Stimulated activated CD4-positive, alpha-beta T cell treated with anti-CD3 and anti-CD28 coated beads, Interleukin-4, amount 100 ng/mL, for 24 hours (primary cell): ENCODE measurements around the gene MLEC.
"Not testable (repeated sequence)": the region's sequence is repeated elsewhere in the genome, so short reads cannot be mapped to it uniquely, and the experiment has no call there.

Source experiments
- DNase-seq: peaks from one replicate; pipeline ENCODE4 v3.0.0-alpha.2; 2020

Gene MLEC

DNA sequence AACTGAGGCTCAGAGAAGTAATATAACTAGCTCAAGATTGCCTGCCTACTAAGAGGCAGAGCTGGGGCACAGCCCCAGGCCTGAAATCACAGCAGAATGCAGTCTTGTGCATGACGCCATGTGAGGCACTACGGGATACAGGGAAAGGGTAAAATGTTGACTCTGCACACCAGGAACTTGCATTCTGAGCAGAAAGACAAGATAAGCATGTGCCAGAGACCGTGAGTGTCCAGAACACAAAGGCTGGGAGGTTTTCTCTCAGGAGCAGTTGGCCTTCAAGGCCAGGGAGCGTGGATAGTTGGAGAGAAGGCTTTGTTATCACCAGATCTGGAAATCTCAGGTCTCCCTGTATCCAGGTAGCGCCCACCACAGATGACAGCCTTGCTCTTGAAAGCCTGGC lies 23.2 kb upstream of the MLEC start:
- no peak for DNase-seq

DNA sequence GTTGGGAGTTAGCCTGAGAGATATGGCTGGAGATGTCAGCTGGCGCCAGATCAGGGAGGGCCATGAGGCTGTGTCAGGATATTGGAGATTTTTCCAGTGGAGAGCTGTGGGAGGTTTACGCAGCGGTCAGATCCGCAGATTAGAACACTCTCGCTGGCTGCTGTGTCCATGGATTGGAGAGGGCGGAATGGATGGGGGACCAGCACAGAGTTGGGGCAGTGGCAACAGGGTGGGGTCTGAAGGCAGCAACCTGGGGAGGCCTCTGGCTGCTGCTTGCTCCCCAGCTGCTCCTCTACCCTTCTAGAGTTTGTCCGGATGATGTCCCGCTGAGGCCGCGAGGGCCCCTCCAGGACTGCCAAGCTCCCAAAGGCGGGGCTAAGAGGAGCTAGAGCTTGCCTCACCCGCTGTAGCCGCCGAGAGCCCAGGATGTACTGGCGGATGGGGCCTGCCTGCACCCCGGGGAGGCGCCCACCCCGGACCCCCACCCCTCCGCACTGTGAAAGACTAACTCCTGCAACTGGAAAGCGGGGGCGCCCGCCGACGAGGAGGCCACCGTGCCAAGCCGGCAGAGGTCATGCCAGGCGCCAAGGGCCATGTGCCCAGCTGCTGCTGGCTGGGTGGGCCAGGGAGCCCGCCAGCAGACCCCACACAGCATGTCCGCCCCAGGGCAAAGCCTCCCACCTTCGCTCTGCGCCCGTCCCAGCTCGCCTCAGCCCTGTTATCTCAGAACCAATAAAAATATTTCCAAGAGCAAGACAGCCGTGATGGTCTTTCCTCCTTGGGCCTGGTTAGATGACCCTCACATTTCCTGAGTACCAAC lies 20.2 kb upstream of the MLEC start:
- DNase-seq = no peak

DNA sequence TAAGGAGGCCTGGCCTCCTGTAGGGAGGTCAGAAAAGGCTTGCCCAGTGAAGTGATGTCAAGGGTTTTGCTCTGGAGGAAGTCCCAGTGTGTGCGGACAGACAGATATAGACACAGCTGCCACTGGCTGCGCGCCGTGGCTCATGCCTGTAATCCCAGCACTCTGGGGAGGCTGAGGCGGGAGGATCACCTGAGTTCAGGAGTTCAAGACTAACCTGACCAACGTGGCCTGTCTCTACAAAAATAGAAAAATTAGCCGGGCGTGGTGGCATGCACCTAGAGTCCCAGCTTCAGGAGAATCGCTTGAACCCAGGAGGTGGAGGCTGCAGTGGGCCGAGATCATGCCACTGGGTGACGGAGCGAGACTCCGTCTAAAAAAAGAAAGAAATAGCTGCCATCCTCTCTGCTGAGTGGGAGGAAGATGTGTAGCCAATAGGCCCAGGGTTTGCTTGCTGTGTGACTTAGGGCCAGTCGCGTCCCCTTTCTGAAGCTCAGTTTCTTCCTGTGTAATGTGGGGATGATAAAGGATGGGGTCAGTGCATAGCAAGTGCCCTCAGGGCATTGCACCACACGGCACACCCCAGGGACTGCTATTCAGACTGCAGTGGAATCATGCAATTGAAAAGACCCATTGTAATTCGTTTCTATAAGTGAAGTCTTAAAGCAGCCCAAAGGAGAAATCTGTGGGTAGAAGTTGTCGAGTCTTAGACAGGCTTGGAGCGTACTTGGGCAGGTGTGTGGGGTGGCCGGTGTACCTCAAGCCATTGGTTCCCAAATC lies 18.7 kb upstream of the MLEC start:
- DNase-seq = no peak

DNA sequence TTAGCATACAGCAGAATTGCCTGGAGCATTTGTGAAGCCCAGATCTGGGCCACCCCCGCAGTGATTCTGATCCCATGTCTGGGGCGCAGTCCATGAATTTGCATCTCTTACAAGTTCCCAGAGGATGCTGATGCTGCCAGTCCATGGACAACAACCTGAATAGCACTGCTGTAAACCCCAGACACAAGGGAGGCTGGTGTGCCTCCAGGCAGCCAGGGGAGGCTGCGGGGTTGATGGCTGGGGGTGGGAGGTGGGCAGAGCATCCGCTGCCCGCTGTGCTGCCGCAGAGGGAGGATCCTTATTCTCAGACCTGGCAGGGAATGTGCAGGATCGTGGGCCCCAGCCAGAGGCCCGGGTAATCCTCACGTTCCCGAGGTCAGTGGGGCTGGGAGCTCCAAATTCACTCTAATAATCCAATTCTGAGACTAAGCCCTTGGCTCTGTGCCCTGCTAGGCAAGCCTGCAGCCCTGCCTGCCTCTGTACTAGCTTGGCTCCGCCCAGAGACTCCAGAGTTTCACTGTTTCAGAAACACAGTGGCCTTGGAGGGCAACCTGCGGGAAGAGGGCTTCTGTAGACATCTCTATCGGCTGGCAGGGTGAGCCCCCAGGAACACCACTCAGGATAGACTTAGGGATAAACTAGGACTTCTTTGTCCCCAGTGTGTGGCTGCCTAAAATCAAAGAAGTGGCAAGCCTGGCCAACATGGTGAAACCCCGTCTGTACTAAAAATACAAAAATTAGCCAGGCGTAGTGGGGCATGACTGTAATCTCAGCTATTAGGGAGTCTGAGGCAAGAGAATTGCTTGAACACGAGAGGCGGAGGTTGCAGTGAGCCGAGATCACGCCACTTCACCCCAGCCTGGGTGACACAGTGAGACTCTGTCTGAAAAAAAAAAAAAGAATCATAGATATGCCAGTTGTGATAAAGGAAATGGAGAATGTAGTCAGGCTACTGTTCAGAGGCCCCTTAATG lies 17.8 kb upstream of the MLEC start:
- DNase-seq = no peak

DNA sequence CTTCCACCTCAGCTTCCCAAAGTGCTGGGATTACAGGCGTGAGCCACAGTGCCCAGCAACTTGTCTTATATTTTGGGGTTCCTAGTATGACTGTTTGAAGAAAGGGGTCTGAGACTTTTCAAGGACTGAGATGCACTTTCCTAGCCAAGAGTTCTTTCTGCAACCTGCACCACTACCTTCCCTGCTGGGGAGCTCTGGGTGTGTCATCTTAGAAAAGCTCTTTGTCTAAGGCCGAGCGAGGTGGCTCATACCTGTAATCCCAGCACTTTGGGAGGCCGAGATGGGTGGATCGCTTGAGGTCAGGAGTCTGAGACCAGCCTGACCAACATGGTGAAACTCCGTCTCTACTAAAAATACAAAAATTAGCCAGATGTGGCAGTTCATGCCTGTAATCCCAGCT lies 16.7 kb upstream of the MLEC start:
- DNase-seq = not testable (repeated sequence)

- no peak for DNase-seq
Measured at GRCh38 chr12:120670667-120671066, 16.3 kb upstream of the MLEC start.

DNA sequence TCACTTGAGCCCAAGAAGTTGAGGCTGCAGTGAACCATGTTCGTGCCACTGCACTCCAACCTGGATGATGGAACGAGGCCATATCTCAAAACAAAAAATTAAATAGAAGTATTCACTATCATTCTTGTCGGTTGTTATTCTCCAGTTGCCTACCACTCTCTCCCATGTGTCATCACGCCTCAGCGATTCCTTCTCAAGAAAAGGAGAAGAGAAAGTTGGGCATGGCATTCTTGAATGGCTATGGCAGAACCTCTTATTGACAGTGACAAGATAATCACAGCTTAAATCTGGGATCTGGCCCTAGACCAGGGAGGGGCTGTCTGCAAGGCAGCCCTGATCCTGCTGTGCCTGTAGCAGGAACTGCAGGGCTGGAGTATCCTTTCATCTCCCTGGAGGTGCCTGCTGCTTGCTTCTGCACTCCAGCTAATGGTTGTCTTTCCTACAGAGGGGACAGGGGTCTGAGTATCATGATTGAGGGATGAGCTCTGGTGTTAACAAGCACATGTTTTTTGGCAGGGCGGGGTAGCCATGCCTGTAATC lies 12.8 kb upstream of the MLEC start:
- DNase-seq = no peak

GRCh38 chr12:120677765-120678473 lies 9.0 kb upstream of the MLEC start:
- no peak for DNase-seq

DNA sequence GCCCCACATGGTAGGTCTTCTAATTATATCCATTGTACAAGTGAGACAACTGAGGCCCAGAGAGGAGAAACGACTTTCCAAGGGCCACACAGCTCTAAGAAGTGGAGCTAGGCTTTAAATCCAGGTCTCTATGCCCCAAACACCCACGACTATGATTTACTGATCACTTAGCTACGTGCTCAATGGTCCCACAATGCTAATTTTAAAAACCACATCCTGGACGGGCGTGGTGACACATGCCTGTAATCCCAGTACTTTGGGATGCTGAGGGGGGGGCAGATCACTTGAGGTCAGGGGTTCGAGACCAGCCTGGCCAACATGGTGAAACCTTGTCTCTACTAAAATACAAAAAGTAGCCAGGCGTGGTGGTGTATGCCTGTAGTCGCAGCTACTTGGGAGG lies 8.4 kb upstream of the MLEC start:
- no peak for DNase-seq

- no peak for DNase-seq
Measured at GRCh38 chr12:120680165-120680738, 6.7 kb upstream of the MLEC start.

DNA sequence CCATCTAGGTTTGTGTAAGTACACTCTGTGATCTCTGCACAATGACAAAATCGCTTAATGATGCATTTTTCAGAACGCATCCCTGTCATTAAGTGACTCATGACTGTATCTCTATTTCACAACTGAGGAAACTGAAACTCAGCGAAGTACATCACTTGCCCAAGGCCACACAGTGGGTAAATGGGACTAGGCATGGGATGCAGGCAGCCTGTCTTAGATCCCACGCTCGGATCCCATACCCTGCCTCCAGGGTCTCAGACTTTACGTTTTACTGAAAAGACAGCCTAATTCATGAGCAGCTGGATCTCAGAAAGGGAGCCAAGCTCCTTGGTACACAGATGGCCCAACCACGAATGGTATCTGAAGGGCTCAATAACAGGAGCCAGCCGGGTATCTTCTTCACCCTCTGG lies 2.4 kb upstream of the MLEC start:
- DNase-seq = peak; percentile 15

GRCh38 chr12:120685522-120685921 lies 1.4 kb upstream of the MLEC start:
- no peak for DNase-seq

DNA sequence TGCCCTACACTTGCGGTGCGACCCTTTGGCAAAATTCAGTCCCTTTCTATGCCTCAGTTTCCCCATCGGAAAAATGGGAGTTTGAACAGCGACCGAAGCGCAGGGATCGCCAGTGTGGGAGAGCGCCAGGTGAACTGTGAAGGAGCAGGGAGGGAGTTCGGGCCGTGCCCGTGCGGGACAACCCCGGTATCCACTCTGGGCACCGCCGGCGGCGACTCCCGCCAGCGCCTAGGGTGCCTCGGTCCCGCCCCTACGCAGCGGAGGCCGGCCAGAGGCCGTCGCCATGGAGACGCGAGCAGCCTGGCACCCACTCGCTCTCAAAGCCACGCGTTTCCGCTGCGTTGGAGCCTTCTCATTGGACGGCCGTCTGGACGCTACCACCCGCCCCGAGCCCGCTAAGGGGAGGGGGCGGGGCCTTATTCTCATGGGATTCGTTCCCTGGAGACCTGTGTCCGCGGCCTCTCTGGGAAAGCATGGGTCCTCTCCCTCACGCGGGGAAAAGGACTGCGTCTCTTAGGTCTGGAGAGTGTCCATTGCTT lies 729 bp upstream of the MLEC start:
- DNase-seq = peak; percentile 97

- DNase-seq = peak; percentile 48
Measured at GRCh38 chr12:120687578-120688289, 785 bp downstream of the MLEC start.

DNA sequence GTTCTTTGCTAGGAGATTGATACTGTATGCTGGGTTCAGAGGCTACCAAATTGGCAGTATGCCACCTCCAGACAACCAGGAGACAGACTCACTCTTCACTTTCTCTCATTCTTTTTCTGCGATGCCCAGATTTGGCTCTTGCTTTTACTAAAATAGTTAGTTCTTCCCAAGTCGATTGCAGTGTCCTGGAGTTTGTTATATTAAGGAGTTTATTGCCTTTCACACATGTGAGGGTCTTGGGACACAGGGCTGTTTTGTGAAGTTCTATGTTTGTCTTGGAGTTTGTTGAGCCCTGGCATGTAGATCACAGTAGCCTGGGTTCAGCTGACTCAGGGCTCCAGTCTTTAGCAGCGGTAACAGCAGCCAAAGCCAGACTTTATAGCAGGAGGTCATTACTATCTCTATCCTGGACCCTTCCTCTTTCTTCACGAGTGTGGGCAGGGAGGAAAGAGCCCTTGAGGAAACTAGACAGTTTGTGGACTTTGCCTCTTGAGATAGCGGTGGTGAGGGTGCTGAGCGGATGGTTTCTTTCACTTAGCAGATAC lies 1.6 kb downstream of the MLEC start:
- no peak for DNase-seq

DNA sequence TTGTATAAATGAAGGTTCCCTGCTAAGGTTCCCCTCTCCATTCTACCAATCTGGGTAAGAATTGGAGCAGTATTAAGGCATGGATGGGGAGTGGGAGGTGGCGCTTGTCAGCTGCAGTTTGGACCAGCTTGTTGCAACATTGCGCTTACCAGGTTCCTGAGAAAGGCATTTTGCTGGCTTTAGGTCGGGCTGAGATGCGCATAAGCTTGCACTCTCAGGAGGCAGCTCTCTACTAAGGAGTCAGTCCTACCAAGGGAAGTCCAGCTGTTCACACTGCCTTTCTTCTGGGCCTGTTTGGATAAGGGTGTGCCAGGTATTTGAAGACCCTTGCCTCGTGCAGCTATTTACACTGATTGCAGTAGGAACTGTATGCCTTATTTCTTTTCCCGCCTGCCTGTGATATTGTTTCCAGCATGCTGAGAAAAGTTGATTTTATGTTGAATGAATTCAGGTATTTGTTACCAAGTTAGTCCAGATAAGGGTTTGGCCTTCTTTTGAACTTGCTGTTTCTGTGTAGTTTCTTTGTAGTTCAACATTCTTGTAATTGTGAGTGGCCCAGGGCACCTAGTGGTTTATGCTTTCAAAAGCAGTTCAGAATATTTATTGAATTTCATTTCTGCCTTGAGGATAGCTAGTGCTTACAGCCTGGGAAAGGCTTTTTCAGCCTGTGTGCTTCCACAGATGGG lies 2.6 kb downstream of the MLEC start:
- DNase-seq = no peak

- no peak for DNase-seq
Measured at GRCh38 chr12:120690083-120690450, 3.1 kb downstream of the MLEC start.

- DNase-seq = no peak
Measured at GRCh38 chr12:120690978-120691377, 4.0 kb downstream of the MLEC start.

GRCh38 chr12:120692524-120693033 lies 5.6 kb downstream of the MLEC start:
- no peak for DNase-seq

- DNase-seq = no peak
Measured at GRCh38 chr12:120693848-120694247, 6.9 kb downstream of the MLEC start.
